GF-D8 (cell line): ENCODE results near the gene ARHGAP22.
A peak's percentile ranks its signal among the peaks of the same experiment; 100 is the strongest.

Experiments used
- DNase-seq: peaks from one replicate; lab custom pipeline; 2025; lab: John Stamatoyannopoulos, UW

ARHGAP22 gene

DNA sequence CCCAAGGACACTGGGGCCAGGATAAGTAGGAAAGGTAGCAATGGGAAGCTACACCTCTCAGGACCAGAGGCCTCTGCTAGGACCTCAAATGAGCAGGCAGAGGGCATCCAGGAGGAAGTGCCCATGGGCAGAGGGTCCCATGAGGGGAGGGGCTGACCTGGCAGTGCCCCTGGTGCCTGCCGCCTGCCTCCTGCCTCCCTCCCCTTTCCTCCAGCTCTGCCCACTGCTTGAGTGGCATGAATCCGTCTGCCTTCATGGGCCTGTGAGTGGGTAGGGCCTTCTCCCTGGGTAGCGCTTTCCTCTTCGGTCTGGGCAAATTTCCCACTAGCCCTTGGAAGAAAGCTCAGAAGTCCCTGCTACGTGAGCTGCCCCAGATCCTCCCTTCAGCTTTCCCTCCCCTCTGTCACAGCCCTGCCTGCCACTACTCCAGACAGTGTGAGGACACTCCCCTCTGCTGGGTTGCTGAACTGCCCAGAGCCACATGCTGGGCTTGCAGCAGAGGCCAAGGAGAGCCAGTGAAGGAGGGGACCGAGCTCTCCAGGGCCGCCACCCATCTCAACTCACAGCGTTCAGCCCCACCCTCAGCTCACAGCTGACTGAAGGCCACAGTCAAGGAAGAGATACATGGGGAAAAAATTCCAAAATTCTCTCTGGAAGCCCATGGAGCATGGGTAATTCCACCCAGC is 141.4 kb downstream of the ARHGAP22 start:
- DNase-seq: no peak

DNA sequence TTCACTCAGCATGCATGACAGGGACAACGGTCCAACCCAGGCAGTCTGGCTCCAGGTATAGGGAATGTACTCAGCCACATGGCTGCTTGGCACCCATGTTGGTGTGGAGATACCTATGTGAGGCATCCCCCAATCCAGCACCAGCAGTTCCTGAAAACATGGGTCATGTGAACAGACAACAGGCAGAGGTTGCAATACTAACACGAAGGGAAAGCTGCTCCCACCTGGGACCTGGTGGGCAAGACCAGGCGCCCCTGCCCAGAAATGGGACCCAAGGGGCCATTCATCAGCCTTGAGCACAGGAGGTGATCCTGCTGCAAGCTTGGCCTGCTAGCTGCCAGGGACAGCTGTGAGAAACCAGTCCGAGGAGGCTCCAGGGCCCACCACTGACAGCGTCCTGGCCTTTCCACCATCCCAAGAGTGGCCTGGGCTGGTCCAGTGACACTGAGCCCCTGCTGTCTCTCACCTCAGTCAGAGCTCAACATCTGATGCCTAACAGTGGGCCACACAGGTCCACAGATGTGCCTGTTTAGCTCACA is 142.3 kb downstream of the ARHGAP22 start:
- no peak for DNase-seq

DNA sequence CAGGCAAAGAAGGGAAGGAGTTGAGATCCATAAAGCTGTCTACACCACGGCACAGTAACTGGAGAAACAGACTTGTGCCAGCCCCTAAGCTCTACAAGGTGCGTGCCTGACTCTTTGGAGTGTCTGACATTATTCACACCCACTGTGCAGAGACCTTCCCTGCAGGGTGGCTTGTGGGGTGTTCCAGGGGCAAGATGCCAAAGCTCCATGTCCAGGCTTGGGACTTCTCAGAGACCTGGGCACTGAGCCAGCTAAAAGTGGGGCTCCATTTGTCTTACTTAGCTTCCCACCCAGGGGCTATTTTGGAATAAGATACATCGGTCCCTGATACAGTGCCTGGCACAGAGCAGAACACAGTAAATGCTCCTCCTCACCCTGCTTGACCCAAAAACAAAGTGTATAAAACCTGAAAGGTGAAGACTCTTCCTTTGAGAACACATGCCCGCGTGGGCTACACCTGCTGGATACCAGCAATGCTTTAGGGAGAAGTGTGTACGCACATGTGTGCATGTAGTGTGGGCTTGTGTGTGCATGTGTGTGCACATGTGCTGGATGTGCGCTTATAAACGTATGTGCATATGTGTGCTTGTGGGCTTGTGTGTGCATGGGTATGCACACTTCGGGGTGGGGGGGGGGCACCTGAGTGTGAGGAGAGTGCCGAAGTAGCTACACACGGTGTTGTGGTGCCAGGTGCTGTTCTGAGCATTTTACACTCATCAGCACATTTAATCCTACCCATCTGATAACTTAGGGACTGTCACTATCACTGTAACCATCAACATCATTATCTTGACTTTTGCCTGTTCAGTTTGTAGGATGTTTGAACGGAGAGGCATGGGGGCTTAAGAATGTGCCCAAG is 143.0 kb downstream of the ARHGAP22 start:
- DNase-seq: no peak

DNA sequence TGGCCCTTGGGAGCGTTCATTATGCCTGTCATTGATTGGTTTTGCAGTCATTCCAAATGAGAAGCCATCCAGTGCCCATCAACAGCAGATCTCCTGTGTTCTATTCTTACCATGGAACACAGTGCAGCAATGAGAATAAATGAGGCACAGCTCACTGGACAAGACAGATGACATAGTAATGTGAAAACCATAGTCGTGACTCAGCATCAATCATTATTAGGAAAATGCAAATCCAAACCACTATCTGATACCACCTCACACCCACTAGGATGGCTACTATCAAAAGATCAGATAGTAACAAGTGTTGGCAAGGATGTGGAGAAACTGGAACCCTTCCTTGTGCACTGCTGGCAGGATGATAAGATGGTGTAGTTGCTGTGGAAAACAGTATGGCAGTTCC is 144.7 kb downstream of the ARHGAP22 start:
- DNase-seq: no peak

DNA sequence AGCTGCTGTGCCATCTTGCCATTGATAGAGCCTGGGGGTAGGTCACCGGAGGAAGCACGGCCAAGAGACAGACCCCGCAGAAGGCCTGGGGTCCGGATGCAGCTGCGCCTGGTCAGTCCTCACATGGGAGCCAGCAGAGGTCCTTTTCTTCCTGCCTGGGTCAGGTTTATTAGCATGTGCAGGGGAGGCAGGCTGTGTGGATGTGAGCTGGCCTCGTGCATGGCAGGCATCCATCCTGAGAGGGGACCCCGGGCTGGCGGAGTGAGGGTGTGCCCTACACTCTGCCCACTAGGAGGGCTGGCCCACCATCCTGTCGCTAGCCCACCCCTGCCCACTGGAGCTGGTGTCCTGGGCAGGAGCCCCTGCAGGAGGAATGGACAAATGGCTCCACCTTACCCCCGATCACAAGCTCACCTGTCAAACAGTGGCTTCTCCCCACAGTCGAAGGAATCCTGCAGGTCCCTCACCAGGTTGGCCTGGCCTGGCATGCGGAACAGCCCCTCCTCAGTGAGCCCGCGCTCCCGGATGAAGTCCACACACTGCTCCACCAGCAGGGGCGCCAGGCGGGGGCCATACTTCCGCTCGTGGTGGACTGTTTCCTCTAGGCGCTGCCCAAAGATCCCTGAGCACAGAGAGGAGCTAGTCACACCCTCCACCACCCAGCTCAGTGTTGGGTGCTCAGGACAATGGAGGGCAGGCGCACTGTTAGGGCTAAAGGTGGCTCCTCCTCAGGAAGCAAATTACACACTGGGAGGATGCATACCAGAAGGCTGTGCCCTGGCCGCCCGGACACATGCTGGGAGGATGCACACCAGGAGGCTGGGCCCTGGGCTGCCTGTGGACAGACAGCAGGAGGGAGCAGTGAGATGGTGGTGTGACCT is 145.4 kb downstream of the ARHGAP22 start:
- DNase-seq: no peak

DNA sequence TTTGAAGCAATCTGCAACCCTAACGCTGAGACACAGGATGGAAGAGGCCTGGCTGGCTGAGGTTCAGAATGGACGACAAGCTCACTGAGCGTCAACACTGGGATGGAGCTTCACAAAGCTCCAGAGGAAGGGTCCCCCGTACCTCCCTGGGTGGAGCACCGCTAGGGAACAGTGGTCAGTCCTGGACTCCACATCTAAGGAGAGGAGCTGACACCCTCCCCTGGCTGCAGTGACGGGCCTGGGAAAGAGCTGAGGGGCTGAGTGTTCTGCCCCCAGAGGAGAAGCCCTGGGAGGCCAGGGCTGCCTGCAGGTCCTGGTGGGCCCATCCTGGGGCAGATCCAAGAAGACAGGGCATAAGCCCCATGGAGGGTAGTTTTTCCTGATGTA is 146.2 kb downstream of the ARHGAP22 start:
- DNase-seq: no peak

DNA sequence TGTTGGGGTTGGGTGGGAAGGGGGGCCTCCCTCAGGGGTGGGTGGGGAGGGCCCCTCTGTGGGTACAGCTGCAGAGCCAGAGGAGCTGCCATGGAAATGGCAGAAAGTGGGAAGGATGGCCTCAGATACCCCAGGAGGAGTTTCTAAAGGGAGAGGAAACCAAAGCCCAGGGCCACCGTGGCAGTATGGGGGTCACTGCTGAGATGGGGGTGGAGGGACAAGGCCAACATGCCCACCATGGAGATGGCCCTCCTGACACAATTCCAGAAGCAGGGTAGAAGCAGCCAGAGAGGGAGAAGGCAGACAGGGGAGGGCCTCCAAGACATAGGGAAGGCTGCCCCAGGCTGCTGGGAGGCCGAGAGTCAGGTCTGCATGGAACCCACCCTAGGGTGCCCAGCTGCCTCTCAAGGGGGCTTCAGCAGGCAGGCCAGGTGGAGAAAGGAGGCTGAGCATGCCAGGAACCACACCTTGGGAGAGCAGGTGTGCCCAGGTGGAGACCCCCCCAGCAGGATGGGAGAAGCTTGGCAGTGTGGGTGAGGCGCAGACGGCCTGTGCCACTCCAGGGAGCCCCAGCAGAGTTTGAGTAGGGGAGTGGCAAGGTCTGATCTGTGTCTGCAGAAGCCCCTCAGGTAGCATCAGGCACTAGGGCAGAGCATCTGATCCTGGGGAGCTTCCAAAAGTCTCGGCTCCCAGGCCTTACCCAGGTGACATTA is 146.8 kb downstream of the ARHGAP22 start:
- DNase-seq: no peak

DNA sequence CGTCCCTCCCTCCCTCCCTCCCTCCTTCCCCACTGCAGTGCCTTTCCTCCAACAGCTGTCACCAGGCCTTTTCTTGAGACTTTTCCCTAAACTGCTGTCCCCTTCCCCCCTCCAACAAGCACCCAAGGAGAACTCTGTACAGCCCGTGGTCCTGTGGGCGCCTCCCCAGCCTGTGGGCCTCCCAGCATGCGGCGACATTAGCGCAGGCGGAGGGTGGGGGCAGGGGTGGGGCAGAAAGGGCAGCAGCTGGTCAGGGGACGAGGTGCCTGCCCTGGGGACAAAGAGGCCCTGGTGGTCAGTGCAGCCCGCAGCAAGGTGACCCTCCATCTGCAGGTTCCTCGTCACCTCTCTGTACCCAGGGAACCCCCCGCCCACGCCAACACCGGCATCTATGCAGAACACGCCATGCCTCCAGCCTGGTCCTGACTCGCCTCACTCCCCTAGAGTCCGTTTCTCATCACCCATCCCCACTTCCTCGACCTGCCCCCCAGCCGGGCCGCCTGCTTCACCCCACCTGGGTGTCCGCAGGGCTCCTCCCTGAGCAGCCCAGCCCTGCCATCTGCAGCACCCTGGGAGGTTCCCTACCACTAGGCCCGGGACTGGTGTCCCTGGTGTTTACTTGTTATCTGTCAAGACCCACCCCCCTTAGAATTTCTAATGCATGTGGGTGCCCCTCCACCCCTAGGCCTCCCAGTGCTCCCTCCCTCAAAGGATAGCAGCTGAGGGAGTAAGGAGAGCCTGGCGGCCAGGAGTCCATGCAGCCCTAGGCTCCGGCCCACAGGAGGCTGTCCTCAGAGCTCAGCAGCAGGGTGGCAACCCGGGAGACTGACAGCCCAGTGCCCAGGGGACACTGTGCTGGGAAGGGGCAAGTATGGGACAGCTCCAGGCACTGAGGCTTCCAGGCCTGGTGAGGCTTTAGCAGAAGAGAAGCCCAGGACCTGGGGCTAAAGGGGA is 147.8 kb downstream of the ARHGAP22 start:
- no peak for DNase-seq

DNA sequence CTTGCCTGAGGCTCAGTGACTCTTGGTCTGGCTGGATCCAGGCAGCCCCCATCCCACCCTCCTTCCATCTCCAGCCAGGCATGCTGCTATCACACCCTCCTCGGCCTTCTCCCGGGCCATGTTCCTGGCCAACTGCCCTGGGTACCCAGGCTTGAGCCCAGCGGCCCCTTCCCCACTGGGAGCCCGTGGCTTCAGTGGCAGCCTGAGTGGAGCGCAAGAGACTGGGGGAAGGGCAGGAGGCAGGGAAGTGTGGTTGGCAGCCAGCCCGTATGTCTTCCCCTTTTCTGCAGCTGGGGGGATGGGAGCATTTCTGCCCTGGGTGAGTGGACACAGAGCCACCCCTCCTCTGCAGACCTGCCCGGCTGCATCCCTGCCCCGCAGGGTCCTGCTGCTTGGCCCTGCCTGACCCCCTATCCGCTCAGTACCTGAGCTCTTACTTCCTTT is 148.5 kb downstream of the ARHGAP22 start:
- peak; percentile 58 for DNase-seq

DNA sequence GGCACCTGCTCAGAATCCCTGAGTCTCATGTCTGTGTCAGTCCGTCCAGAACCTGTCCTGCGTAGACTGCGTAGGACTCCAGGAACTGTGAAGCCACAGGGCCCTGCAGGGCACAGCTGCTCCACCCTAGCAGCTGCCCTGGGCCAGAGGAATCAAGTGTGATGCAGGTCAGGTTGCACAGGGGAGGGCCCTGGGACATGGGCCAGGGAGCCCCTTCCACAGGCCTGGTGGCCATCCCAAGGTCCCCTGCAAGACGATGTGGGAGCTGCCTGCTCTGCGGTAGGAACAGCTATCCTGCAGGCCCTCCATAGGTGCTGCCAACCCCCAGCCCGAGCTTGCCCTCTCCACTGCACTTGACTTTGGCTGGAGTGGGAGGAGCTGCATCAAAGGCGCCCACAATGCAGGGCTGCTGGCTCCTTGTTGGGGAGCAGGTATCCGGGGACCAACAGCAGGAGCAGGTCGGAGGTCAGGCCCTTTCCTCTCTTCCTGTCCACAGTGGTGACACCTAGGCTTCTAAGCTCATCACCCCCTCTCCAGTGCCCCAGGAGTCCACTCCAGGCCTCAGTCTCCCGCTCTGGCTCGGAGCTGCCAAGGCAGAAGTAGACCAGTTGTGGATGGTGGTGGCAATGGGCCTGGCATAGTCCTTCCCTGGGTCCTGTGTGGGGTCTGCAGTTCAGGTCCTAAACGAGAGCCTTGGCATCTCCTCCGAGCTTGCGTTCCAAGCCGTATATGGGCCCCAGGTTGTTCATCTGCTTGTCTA is 149.3 kb downstream of the ARHGAP22 start:
- no peak for DNase-seq

DNA sequence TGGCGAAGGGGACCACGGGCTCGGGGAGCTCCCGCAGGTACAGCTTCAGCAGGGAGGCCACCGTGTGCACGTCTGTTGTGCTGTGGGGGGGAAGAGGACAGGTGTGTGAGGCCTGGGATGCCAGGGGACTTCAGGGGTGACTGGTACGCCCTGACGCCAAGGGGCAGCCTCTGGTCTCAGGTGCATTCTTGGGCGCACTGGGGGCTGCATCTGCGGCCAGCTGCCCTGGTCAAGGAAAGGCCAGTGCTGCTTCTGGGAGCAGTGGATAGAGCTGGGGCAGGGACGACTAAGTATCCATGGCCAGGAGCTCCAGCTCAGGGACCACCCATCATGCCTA is 149.8 kb downstream of the ARHGAP22 start:
- DNase-seq: no peak

DNA sequence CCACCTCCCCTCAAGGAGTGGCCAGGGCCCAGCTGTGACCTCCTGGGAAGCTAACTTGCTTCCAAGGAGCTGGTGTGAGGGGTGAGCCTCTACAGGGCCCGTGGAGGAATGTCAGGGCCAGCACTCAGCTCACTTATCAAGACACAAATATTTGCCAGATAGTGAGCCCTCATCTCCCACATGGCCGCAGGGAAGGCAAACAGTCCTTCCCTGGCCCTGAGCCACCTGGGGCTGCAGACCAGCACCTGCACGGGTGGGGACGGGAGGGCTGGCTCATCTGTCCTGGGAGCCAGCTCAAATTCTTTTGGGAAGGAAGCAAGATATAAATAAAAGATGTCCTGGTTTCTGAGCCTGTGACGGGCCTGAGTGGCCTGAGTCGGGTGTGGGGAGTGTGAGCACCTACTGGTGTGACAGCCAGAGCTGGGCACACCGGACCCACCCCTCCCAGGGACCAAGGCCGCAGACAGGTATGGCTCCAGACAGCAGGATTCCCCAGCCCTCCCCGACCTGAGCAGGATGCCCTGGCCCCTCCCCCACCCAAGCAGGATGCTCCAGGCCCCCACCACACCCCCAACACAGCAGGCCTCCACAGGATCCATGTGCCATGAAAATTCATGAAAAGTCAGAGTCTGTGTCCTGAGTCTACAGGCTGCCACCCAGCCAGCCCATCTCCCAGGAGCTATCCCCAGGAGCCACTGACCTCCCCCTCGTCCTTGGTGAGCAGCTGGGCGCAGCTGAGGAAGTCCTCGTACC is 150.4 kb downstream of the ARHGAP22 start:
- no peak for DNase-seq

DNA sequence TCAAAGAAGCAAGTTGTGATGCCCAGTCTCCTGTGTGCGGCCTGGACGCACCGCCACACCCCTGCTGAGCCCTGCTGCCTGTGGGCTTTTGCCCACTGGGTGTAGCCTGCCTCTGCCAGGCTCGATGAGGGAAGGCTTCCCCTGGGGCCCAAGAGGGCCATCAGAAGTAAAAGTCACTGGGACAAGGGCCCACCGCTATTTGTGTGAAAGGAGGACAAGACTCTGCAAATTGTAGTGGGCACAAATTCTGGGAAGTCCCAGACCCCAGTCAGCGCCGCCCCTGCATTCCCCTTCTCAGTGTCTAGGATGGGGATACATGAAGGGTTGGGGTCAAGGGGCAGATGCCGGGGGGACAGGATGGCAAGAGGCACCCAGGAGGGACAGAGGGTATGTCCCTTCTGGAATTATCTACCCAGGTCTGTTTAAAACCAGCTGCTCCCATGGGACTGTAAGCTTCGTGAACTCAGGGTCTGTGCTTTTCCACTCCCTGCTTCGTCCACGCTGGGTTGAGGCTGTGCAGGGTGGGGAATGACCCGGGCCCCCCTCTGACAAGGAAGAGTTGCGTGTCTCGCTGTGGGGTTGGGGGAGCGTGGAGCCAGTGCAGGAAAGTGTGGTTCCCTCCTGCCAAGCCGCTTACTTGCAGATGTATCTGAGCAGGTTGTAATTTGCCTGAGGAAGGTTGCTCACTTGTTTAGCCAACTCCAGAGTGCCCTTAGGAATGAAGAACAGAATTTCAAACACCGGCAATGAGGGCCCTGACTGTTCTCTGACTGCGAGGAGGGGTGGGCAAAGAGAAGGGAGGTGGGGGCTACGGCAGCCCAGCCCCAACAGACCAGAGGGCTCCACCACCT is 151.2 kb downstream of the ARHGAP22 start:
- DNase-seq: no peak

DNA sequence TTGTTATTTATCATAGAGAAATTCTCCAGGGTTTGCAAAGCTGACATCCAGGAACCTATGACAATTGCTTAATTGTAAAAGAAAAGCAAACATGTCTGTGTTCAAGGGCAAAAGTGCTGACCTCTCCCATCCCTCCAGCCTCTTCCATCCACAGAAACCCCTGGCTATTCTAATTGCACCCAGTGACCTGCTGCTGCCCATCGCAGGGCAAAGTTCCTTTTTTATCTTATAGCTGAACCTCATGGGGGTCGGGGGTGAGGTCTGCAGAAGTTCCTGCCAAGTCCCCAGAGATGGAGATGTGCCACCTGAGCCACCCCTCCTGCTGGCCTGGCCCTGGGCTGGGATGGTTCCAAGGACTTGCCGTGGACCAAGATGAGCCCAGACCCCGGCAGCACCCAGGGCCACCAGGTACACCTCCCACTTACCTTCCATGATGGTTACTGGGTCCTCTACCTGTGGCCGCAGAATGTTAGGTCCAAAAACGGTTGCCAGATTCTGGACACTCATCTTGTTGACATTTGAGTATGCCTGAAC is 151.9 kb downstream of the ARHGAP22 start:
- no peak for DNase-seq

DNA sequence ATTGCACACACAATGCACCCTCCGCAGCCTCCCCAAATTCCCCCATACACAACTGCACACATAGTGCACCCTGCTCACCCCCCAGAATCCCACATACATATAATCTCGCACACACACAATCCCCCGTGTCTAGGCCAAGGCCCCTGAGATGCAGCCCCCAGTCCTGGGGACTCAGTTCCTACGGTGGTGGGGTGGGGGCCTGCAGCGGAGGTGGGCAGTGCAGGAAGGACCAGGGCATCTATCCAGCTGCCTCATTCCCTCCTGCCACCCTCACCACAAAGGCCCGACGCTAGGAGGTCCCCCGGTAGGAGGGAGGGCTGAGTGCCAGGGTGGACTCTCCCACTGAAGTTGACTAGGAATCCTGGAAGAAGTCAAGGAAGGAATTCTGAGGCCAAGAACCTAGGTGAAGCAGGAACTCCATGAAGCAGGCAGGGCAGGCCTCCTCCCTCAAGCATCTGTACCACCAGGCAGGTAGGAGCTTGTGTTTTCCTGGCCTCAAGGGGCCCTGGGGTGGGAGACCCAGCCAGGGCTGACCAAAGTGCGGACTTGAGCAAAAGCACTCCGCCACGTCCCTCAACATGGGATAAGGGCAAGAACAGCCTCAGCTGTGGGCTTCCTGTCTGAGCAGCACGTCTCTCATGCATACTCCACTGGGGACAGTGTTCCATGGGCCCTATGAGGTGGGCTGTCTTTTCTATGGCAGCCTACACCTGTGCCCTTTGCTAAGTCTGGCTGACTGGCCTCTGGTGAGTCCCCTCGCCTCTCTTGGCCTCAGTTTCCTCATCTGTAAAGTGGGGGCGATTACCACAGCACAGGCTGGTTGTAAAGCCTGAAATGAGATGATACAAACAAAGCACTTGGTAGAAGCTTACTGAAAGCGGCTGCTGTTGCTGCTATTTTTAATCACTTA is 152.6 kb downstream of the ARHGAP22 start:
- DNase-seq: no peak

DNA sequence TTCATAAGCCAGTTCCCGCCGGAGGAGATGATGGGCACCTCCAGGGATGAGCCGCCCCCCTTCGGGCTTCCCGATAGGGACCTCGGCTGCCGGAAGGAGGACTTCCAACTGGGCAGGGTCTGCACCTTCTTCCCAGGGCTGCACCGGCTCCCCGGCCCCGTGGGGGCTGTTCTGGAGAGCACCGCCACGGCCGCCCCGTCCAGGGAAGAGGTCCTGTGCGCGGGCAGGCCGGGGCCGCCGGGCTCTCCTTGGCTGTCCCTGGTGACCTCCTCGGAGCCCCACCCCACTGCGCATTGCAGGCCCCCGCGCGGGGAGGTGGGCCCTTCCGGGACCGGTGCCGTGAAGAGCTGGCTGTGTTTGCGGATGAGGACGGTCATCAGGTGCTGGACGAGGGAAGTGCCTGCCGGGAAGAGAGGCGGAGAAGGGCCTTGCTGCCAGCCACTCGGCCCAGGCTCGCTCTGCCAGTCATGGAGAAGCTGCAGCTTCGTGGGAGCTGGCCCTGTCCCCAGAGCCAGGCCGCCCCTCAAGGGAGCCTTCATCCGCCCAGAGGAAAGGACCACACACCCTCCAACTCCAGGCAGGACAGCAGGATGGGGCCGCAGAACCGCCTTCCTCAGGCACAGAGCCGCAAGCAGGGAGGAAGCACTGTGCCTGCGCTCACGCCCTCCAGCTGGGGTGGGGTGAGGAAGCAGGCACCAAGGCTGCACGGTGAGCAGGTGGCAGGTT is 154.0 kb downstream of the ARHGAP22 start:
- no peak for DNase-seq
